CD8-positive, alpha-beta memory T cell (primary cell): ENCODE data around the gene CUX1. TPM values are rescaled to one million over a fixed set of nuclear protein-coding genes. Genes with fewer than 3 reads are reported as not detected.

ENCODE experiments used
- CTCF ChIA-PET: fragments of 350-600 bp; sonication (Branson Sonifier 250); formaldehyde crosslinking; loops from one replicate; lab custom pipeline; 2021; ENCODE audit warnings: antibody characterized with exemption; lab: Charles Lee
- POLR2A ChIA-PET: fragments of 350-600 bp; sonication (Branson Sonifier 250); formaldehyde crosslinking; loops from one replicate; lab custom pipeline; 2021; ENCODE audit warnings: antibody characterized with exemption; lab: Charles Lee
- DNase-seq, 5 donors: peaks; one replicate each; pipeline versions ENCODE4 v3.0.0 to v3.0.0-alpha.2; 2020 to 2022; ENCODE audit warnings: mixed read lengths in 1 of 5
- H3K27ac ChIP-seq: one replicate; pipeline ENCODE4 v1.7.0; 2013; ENCODE audit warnings: low read depth, mild to moderate bottlenecking, low read length, moderate library complexity
- H3K27me3 ChIP-seq: 2 replicates; pipeline ENCODE4 v1.7.0; 2013; ENCODE audit warnings: low read length, mild to moderate bottlenecking; ENCODE audit not compliant: insufficient read depth, poor library complexity, severe bottlenecking
- H3K36me3 ChIP-seq: 2 replicates; pipeline ENCODE4 v1.7.0; 2013; ENCODE audit warnings: mild to moderate bottlenecking, low read length, moderate library complexity; ENCODE audit not compliant: insufficient read depth
- H3K4me1 ChIP-seq: 2 replicates; pipeline ENCODE4 v1.7.0; 2013; ENCODE audit warnings: mild to moderate bottlenecking, low read length, moderate library complexity; ENCODE audit not compliant: insufficient read depth
- H3K4me3 ChIP-seq: 2 replicates; pipeline ENCODE4 v1.7.0; 2013; ENCODE audit warnings: mild to moderate bottlenecking, low read length
- H3K9me3 ChIP-seq: 2 replicates; pipeline ENCODE4 v1.7.0; 2013; ENCODE audit warnings: mild to moderate bottlenecking, low read length
- H3K27ac Mint-ChIP-seq, 8 donors: one replicate each; pipeline ENCODE4 v1.8.0; 2020 to 2021; ENCODE audit warnings: mixed read lengths in 8 of 8, mild to moderate bottlenecking in 6 of 8, inconsistent platforms in 3 of 8, moderate library complexity in 3 of 8
- H3K27me3 Mint-ChIP-seq, 2 donors: one replicate each; pipeline ENCODE4 v1.8.0; 2020 to 2021; ENCODE audit warnings: mixed read lengths in 2 of 2, mild to moderate bottlenecking in 1 of 2, moderate library complexity in 1 of 2
- H3K36me3 Mint-ChIP-seq, 3 donors: one replicate each; pipeline ENCODE4 v1.8.0; 2020 to 2021; ENCODE audit warnings: mixed read lengths in 3 of 3, inconsistent platforms in 1 of 3, mild to moderate bottlenecking in 1 of 3
- H3K4me1 Mint-ChIP-seq, 3 donors: one replicate each; pipeline ENCODE4 v1.8.0; 2020 to 2021; ENCODE audit warnings: mixed read lengths in 3 of 3, inconsistent platforms in 1 of 3, mild to moderate bottlenecking in 1 of 3
- H3K4me3 Mint-ChIP-seq, 7 donors: one replicate each; pipeline ENCODE4 v1.8.0; 2020 to 2021; ENCODE audit warnings: mixed read lengths in 7 of 7, mild to moderate bottlenecking in 6 of 7, moderate library complexity in 4 of 7, inconsistent platforms in 2 of 7
- H3K9me3 Mint-ChIP-seq, 5 donors: one replicate each; pipeline ENCODE4 v1.8.0; 2020 to 2022; ENCODE audit warnings: mixed read lengths in 5 of 5, mild to moderate bottlenecking in 3 of 5, moderate library complexity in 2 of 5, inconsistent platforms in 1 of 5
- polyA plus RNA-seq: library from polyadenylated mRNA; unstranded; fragments of 300-500 nt; fragmentation: Illumina TruSeq; gene quantifications from one replicate; pipeline ENCODE4 v1.2.3, GENCODE V29; 2021
- total RNA-seq, 2 experiments: library from RNA; stranded (reverse); gene quantifications; one replicate each; pipeline ENCODE4 v1.2.3, GENCODE V29; 2021

Gene CUX1
- total and polyA plus RNA-seq, 3 experiments from 2014 or later = 23.2 to 26.4 (median 23.6) TPM

DNA sequence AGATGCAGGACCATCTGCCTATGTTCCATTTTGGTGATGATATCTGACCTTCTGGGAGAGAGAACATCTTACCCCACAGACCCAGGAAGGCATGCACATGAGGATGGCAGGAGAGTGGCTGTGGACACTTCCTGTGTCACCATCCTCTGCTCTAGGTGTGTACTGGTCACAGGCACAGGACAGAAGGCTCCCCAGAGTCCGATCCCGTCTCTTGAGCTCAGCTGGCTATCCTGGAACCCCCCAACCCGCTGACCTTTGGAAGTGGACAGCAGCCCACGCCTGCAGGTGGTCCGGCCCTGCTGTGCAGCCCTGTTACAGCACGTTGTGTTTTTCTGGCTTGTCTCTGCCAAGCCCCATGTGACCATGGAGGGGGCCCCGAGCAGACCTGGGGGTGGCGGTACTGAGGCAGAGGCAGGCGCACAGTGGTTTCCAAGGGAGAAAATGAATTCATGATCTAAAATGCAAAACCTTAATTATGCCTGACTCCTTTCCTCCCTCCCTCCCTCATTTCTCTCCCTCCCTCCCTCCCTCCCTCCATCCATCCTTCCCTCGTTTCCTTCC is 178.8 kb downstream of the CUX1 start:
- no peak overlapping the region for H3K4me3 ChIP-seq
- Mint-ChIP-seq H3K4me3 (no peak overlapping the region), H3K27ac (no peak overlapping the region), H3K27me3 (no peaks in the 10 kb centered on the region), H3K4me1 (peaks cover 0 to 7% (median 6%) of the 10 kb centered on the region in 3 donors), H3K9me3 (peaks cover 0 to 1% (median 0%) of the 10 kb centered on the region in 5 donors), H3K36me3 (peaks cover 0 to 1% (median 0%) of the 10 kb centered on the region in 3 donors)
- CTCF ChIA-PET = no interaction called here
- POLR2A ChIA-PET = no interaction called here
- no peaks in the 10 kb centered on the region for H3K4me1 ChIP-seq
- no peak for DNase-seq
- H3K9me3 ChIP-seq = no peaks in the 10 kb centered on the region
- H3K27ac ChIP-seq = no peak overlapping the region
- no peaks in the 10 kb centered on the region for H3K27me3 ChIP-seq
- H3K36me3 ChIP-seq = no peaks in the 10 kb centered on the region

DNA sequence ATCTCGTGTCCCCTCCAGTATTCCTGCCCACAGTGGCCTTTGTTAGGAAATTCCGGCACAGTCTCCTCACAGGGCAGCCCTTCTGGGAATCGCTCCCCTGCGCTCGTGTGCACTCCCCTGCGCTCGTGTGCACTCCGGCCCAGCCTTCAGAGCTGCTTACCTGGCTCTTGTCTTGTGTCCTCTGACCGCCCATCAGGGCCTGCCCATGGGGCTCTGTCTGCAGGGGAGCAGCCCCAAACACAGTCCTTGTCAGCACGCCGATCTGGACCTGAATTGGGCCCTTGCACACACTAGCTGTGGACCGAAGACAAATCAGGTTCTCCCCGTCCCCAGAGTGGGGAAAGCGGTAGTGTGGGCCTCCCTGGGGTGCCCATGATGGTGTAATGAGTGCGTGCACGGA is 179.4 kb downstream of the CUX1 start:
- Histone ChIP-seq H3K27me3 (no peaks in the 10 kb centered on the region), H3K9me3 (no peaks in the 10 kb centered on the region), H3K4me3 (no peak overlapping the region), H3K4me1 (no peaks in the 10 kb centered on the region), H3K27ac (no peak overlapping the region), H3K36me3 (no peaks in the 10 kb centered on the region)
- Mint-ChIP-seq H3K27me3 (no peaks in the 10 kb centered on the region), H3K27ac (no peak overlapping the region), H3K9me3 (peaks cover 0 to 1% (median 0%) of the 10 kb centered on the region in 5 donors), H3K36me3 (peaks cover 0 to 1% (median 0%) of the 10 kb centered on the region in 3 donors), H3K4me3 (no peak overlapping the region), H3K4me1 (peaks cover 0 to 7% (median 5%) of the 10 kb centered on the region in 3 donors)
- no peak for DNase-seq
- CTCF ChIA-PET = no interaction called here
- POLR2A ChIA-PET = no interaction called here

DNA sequence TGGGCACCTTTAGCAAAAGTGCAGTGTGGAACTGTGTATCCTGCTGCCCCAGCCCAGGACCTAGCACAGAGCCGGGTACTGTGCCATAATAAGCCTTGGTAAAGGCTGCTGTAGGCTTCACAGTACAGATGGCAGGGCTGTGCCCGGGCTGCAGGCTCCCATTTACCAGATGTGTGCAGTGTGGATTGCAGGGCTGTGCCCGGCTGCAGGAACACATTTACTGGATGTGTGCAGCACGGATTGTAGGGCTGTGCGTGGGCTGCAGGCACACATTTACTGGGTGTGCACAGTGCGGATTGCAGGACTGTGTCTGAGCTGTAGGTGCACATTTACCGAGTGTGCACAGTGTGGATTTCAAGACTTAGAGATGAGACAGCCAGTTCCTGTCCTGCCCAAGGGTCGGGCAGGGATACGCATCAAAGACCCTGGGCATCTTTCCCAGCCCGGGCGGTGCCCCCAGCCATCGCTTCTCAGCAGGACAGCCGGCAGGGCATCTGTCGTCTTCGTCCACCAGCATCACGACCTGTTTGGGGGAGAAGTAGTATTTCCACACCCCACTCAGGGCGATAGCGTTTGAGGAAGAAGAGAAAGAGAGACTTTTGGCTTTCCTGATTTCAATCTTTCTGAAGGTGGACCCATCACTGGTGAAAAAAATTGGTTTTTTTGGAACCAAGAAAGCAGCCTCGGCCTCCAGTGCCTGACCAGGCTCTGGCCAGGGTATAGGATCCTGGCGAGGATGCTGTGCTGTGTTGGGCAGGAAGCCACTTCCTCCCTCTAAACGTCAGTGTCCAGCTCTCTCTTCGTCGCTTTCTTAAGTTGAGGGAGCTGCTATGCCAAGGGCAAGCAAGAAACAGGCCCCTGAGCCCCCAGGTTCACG is 180.8 kb downstream of the CUX1 start:
- H3K9me3 ChIP-seq = no peaks in the 10 kb centered on the region
- CTCF ChIA-PET = no interaction called here
- no peaks in the 10 kb centered on the region for H3K4me1 ChIP-seq
- DNase-seq = no peak
- Mint-ChIP-seq H3K36me3 (peaks cover 0 to 1% (median 0%) of the 10 kb centered on the region in 3 donors), H3K27ac (no peak overlapping the region), H3K4me3 (no peak overlapping the region), H3K4me1 (peaks cover 0 to 7% (median 5%) of the 10 kb centered on the region in 3 donors), H3K27me3 (no peaks in the 10 kb centered on the region), H3K9me3 (peaks cover 0 to 1% (median 0%) of the 10 kb centered on the region in 5 donors)
- H3K27ac ChIP-seq = no peak overlapping the region
- no peaks in the 10 kb centered on the region for H3K27me3 ChIP-seq
- no peak overlapping the region for H3K4me3 ChIP-seq
- H3K36me3 ChIP-seq = no peaks in the 10 kb centered on the region
- POLR2A ChIA-PET = no interaction called here

DNA sequence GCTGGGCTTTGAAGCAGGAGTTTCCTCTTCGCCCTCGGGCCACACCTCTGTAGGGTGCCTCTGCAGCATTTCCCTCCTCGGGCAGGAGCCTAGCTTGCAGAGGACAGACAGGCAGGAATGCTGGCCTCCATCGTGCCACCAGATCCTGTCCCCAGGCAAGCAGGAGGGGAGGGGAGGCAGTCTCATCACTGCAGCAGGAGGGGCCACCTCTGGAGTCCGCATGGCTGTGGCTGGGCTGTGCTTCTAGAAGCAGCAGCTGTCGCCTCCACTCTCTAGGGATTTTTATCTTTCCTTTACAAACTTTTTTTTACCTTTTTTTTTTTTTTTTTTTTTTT is 181.4 kb downstream of the CUX1 start:
- POLR2A ChIA-PET = no interaction called here
- Histone ChIP-seq H3K4me1 (no peaks in the 10 kb centered on the region), H3K9me3 (no peaks in the 10 kb centered on the region), H3K27ac (no peak overlapping the region), H3K27me3 (no peaks in the 10 kb centered on the region), H3K36me3 (no peaks in the 10 kb centered on the region), H3K4me3 (no peak overlapping the region)
- H3K9me3 Mint-ChIP-seq = peaks cover 0 to 1% (median 0%) of the 10 kb centered on the region in 5 donors
- no peak overlapping the region for H3K4me3 Mint-ChIP-seq
- peaks cover 0 to 1% (median 0%) of the 10 kb centered on the region in 3 donors for H3K36me3 Mint-ChIP-seq
- CTCF ChIA-PET = interaction anchor here (0.7 kb wide), 1 partner anchor 186 kb away, joined by 3 read pairs; no protein-coding TSS in a partner anchor
- peaks cover 0 to 9% (median 5%) of the 10 kb centered on the region in 3 donors for H3K4me1 Mint-ChIP-seq
- no peaks in the 10 kb centered on the region for H3K27me3 Mint-ChIP-seq
- H3K27ac Mint-ChIP-seq = no peak overlapping the region
- no peak for DNase-seq

DNA sequence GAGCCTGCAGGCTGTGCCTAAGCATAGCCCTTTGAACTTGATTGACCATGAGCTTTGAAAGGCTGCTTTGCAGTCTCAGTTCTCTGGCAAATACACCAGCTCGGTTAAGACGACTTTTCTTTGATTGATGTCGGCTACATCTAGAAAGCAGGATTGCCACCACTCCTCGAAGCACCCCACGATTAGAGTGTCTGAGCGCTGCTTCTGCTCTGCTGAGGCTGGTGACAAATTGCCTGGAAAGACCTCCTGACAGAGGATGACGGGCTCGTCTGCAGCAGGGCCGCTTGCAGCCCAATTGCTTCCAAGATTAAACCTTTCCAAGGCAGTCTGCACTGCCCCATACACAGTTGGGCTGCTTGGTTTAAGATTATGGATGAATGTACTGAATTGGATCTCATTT is 182.0 kb downstream of the CUX1 start:
- peaks cover 0 to 1% (median 0%) of the 10 kb centered on the region in 3 donors for H3K36me3 Mint-ChIP-seq
- no peaks in the 10 kb centered on the region for H3K9me3 ChIP-seq
- ChIA-PET POLR2A (no interaction called here), CTCF (interaction anchor here (0.7 kb wide), 1 partner anchor 185 kb away, joined by 3 read pairs; no protein-coding TSS in a partner anchor)
- no peak for DNase-seq
- H3K27me3 ChIP-seq = no peaks in the 10 kb centered on the region
- no peak overlapping the region for H3K4me3 Mint-ChIP-seq
- no peak overlapping the region for H3K27ac Mint-ChIP-seq
- H3K4me3 ChIP-seq = no peak overlapping the region
- no peaks in the 10 kb centered on the region for H3K4me1 ChIP-seq
- no peak overlapping the region for H3K27ac ChIP-seq
- H3K4me1 Mint-ChIP-seq = peaks cover 0 to 7% (median 5%) of the 10 kb centered on the region in 3 donors
- no peaks in the 10 kb centered on the region for H3K36me3 ChIP-seq
- no peaks in the 10 kb centered on the region for H3K27me3 Mint-ChIP-seq
- peaks cover 0 to 1% (median 0%) of the 10 kb centered on the region in 5 donors for H3K9me3 Mint-ChIP-seq

DNA sequence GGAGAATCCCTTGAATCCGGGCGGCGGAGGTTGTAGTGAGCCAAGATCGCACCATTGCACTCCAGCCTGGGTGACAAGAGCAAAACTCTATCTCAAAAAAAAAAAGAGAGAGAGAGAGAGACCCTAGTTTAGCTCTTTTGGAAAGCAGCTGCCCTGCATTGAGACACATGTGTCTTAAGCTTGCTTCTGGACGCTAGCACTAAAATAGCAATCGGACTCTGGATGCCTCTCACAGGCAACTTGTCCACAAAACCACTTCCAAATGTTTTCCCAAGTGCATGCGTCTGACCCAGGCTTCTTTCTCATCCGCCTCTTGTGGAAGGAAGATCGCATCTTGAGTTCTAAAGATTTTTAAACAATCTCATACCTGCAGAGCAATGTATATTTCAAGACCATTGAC is 182.7 kb downstream of the CUX1 start:
- Mint-ChIP-seq H3K27ac (peak overlapping the region in 1 of 8 donors; percentile 12), H3K9me3 (peaks cover 0 to 1% (median 0%) of the 10 kb centered on the region in 5 donors), H3K4me1 (peaks cover 0 to 6% (median 4%) of the 10 kb centered on the region in 3 donors), H3K36me3 (peaks cover 0 to under 1% (median 0%) of the 10 kb centered on the region in 3 donors), H3K4me3 (no peak overlapping the region), H3K27me3 (no peaks in the 10 kb centered on the region)
- no peaks in the 10 kb centered on the region for H3K27me3 ChIP-seq
- H3K36me3 ChIP-seq = no peaks in the 10 kb centered on the region
- H3K9me3 ChIP-seq = no peaks in the 10 kb centered on the region
- ChIA-PET POLR2A (no interaction called here), CTCF (no interaction called here)
- no peaks in the 10 kb centered on the region for H3K4me1 ChIP-seq
- no peak for DNase-seq
- H3K4me3 ChIP-seq = no peak overlapping the region
- H3K27ac ChIP-seq = no peak overlapping the region

DNA sequence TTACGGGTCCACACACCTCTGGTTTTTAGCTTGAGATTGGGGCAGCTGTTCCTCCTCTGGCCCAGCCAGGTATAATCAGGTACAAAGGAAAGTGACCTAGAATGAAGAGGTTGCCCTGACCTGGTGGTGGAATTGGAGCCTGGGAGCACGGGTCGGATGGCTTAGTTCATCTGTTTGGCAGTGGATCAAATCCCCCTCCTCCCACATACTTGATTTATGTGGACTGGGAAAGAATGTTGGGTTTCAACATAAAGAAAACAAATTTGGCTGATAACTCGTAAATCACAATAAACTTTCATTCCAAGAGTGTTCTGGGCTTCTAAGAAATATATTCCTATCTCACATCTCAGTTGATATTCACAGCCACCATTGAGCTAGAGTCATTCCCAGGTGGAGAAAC is 186.8 kb downstream of the CUX1 start:
- no peaks in the 10 kb centered on the region for H3K9me3 Mint-ChIP-seq
- CTCF ChIA-PET = interaction anchor here (0.6 kb wide), 1 partner anchor 301 kb away, joined by 3 read pairs; no protein-coding TSS in a partner anchor
- Histone ChIP-seq H3K4me1 (no peaks in the 10 kb centered on the region), H3K27ac (no peak overlapping the region), H3K27me3 (no peaks in the 10 kb centered on the region), H3K9me3 (no peaks in the 10 kb centered on the region), H3K4me3 (no peak overlapping the region), H3K36me3 (no peaks in the 10 kb centered on the region)
- peaks cover 0 to 7% (median 0%) of the 10 kb centered on the region in 3 donors for H3K36me3 Mint-ChIP-seq
- peaks cover 0 to 4% (median 0%) of the 10 kb centered on the region in 3 donors for H3K4me1 Mint-ChIP-seq
- no peaks in the 10 kb centered on the region for H3K27me3 Mint-ChIP-seq
- no peak overlapping the region for H3K4me3 Mint-ChIP-seq
- no peak for DNase-seq
- H3K27ac Mint-ChIP-seq = no peak overlapping the region
- POLR2A ChIA-PET = no interaction called here

DNA sequence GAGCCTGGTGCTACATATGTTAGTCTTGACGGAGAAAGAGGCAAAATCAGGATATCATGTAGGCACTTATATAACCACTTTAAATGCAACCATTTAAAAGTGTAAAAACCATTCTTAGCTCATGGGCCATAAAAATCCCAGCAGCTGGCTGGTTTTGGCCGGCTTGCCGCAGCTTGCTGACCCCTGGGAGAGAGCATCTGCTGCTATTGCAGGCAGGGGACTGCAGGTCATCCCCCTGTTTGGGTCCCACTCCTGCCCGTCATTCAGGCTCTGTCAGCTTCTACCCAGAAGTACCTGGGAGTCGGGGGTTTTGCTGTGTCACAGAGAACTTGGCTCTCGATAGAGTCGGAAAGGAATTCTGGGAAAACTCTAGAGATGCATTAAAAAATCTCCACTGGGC is 187.4 kb downstream of the CUX1 start:
- no peaks in the 10 kb centered on the region for H3K9me3 ChIP-seq

More for the DNA sequence above, 187.4 kb downstream of the CUX1 start:
- Histone ChIP-seq H3K4me1 (no peaks in the 10 kb centered on the region), H3K4me3 (no peak overlapping the region), H3K27me3 (no peaks in the 10 kb centered on the region), H3K27ac (no peak overlapping the region), H3K36me3 (no peaks in the 10 kb centered on the region)
- Mint-ChIP-seq H3K9me3 (no peaks in the 10 kb centered on the region), H3K4me1 (peaks cover 0 to 4% (median 0%) of the 10 kb centered on the region in 3 donors), H3K36me3 (peaks cover 0 to 10% (median 0%) of the 10 kb centered on the region in 3 donors), H3K27ac (no peak overlapping the region), H3K4me3 (no peak overlapping the region), H3K27me3 (no peaks in the 10 kb centered on the region)
- POLR2A ChIA-PET = no interaction called here
- no peak for DNase-seq
- CTCF ChIA-PET = no interaction called here
